ENCODE data around the gene BCAP31. TPM values are rescaled to one million over a fixed set of nuclear protein-coding genes. Genes with fewer than 3 reads are reported as not detected.

BCAP31 gene
- total and polyA plus RNA-seq, 9 donors = 53.7 to 195 (median 135) TPM

DNA sequence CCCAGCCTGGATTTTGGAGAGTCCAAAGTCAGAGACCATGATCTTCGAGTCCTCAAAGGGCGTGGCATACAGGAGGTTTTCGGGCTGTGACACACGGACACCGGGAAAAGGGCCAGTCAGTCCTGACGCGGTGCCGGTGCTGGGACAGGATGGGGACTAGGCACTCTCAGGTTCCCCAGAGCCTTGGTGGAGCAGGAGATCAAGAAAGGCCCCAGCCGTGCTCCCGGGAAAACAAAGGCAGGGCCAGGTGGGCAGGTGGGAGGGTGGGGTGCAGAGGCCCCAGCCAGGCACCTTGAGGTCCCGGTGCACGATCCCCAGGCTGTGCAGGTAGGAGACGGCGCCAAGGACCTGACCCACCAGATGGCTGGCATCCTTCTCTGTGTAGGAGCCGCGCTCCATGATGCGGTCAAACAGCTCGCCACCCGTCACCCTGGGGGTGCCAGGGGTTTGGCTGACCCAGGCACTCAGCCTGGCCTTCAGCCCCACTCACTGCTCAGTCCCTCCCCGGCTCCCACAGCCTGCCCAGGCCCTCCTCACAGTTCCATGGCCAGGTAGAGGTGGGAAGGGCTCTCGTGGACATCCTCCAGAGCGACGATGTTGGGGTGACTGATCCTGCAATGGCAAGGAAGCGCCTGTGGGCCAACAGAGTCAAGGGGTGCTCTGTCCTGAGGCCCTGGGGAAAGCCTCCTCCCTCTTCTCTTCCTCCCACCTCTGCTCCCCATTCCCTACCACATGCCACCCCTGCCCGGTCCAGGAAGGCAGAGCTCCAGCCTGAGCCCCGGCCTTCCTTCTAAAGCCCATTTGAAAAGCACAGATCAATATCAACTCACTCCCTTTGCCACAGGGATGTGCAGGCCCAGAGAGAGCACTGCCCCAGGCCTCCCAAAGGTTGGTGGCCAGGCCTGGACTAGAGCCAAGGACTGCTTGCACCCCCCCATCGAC, 52.3 kb downstream of the BCAP31 start:
- Histone ChIP-seq H3K4me1 (ENCODE audit: insufficient read depth) (no peaks in the 10 kb centered on the region), H3K27ac (no peak overlapping the region), H3K36me3 (no peaks in the 10 kb centered on the region), H3K27me3 (no peaks in the 10 kb centered on the region), H3K4me3 (no peak overlapping the region), H3K9me3 (no peaks in the 10 kb centered on the region)
- WGBS, 3 donors = 87 to 90% (median 90%) methylated on average over 27 of the region's 27 CpGs
- DNase-seq = no peak
- intact Hi-C loops (cut with DNase I) = no loop called here
- TF ChIP-seq, protein P1, sequence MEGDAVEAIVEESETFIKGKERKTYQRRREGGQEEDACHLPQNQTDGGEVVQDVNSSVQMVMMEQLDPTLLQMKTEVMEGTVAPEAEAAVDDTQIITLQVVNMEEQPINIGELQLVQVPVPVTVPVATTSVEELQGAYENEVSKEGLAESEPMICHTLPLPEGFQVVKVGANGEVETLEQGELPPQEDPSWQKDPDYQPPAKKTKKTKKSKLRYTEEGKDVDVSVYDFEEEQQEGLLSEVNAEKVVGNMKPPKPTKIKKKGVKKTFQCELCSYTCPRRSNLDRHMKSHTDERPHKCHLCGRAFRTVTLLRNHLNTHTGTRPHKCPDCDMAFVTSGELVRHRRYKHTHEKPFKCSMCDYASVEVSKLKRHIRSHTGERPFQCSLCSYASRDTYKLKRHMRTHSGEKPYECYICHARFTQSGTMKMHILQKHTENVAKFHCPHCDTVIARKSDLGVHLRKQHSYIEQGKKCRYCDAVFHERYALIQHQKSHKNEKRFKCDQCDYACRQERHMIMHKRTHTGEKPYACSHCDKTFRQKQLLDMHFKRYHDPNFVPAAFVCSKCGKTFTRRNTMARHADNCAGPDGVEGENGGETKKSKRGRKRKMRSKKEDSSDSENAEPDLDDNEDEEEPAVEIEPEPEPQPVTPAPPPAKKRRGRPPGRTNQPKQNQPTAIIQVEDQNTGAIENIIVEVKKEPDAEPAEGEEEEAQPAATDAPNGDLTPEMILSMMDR (IDR thresholded peaks at IDR 0.05) = no peak
- TF ChIP-seq POLR2A (IDR thresholded peaks at IDR 0.05) (no peak), EP300 (IDR thresholded peaks at IDR 0.05) (no peak)

DNA sequence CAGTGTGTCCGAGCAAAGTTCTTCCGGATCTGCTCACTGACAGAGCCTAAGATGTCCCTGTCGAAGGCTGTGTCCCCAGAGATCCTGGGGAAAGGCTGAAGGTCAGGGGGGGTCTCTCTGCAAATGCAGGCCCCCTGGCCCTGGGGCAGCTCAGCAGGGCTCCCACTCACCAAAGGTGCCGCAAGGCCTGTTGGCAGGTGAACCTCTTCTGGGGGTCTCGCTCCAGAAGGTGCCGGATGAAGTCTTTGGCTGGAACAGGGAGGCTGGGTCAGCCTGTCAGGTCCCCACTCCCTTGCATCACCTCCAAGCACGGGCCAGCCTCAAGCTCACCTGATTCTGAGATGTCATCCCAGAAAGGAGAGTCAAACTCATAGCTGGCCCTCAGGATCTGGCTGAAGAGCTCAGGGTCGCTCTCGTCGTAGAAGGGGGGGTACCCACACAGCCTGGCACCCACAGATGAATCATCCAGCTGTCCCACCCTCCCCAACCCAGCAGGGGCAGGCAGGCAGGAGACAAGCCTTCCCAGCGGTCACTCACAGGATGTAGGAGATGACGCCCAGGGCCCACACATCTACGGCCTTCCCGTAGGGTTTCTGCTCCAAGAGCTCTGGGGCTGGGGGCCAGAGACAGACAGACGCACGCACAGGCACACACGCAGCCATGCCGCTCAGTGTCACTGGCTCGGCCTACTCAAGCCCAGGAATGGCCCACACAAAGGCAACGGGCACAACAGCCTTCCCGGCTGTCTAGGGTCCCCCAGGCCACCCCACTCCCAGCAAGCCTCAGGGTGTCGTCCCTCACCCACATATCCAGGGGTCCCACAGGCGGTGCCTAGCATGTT, 53.2 kb downstream of the BCAP31 start:
- intact Hi-C loops (cut with DNase I) = no loop called here
- DNase-seq = no peak
- H3K4me1 ChIP-seq (ENCODE audit: insufficient read depth) = no peaks in the 10 kb centered on the region
- no peak overlapping the region for H3K27ac ChIP-seq
- WGBS, 3 donors = 83 to 90% (median 89%) methylated on average over 22 to 23 of the region's 23 CpGs
- no peaks in the 10 kb centered on the region for H3K36me3 ChIP-seq
- no peak overlapping the region for H3K4me3 ChIP-seq
- TF ChIP-seq, protein P1 (IDR thresholded peaks at IDR 0.05) = no peak
- TF ChIP-seq POLR2A (IDR thresholded peaks at IDR 0.05) (no peak), EP300 (IDR thresholded peaks at IDR 0.05) (no peak)
- H3K9me3 ChIP-seq = no peaks in the 10 kb centered on the region
- H3K27me3 ChIP-seq = no peaks in the 10 kb centered on the region

DNA sequence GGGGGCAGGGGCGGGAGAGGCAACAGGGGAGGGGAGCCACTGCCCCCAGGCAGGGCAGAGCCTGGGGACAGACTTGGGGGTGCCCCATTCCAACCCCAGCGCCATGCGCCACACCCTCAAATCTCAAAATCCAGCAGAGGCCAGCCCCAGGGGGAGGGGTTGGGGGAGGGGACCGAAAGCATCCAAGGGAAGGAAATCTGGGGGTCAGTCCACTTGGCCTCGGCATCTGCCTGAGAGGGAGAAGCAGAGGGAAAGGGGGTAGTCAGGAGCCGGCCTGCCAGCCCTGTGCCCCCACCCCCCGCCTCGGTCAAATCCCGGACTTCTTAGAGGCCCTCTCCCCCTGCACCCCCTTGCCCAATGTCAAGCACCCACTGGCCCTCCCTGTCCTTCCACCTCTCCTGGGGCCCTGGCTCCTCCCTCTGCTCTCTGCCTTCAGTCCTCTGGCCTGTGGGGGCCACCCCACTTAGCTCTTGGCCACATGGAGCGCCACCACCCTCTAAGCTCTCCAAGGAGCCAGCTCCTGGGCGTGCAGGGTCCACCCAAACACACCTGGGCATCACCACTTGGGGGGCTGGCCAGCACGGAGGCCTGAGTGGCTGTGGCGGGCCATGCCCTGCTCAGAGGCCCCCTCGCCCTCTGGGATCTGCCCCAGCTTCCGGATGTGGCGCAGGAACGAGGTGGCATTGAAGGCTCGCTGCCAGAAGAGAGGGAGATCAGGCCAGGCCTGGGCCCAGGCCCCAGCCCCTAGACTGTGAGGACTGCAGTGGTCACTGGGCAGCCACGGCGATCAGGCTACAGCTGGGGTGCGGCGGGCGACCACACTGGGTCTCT, 54.1 kb downstream of the BCAP31 start:
- Histone ChIP-seq H3K4me1 (ENCODE audit: insufficient read depth) (no peaks in the 10 kb centered on the region), H3K27me3 (no peaks in the 10 kb centered on the region), H3K27ac (no peak overlapping the region), H3K36me3 (no peaks in the 10 kb centered on the region), H3K4me3 (no peak overlapping the region), H3K9me3 (no peaks in the 10 kb centered on the region)
- DNase-seq = no peak
- intact Hi-C loops (cut with DNase I) = loop anchor here (5.0 to 10.0 kb wide), 5 partner anchors 58 to 125 kb away; no protein-coding TSS in a partner anchor
- 81 to 85% (median 81%) methylated on average over 23 of the region's 23 CpGs for WGBS, 3 donors
- TF ChIP-seq, protein P1 (IDR thresholded peaks at IDR 0.05) = no peak
- TF ChIP-seq EP300 (IDR thresholded peaks at IDR 0.05) = no peak

Data from ovary (tissue), 9 donors.